ENCODE measurements around the gene C12orf76.

- TF ChIP-seq CTCF (IDR thresholded peaks at IDR 0.05) (no peak), TAF1 (IDR thresholded peaks at IDR 0.05; ENCODE audit: borderline replicate concordance, low read depth, low read length) (no peak), EP300 (IDR thresholded peaks at IDR 0.05; ENCODE audit: borderline replicate concordance in 1 of 2, low read depth in 1 of 2, low read length in 1 of 2) (no peak), RCOR1 (IDR thresholded peaks at IDR 0.05; ENCODE audit: low read length) (no peak), YY1 (IDR thresholded peaks at IDR 0.05; ENCODE audit: low read depth) (no peak), EZH2phosphoT487 (IDR thresholded peaks at IDR 0.05; ENCODE audit: borderline replicate concordance, low read depth) (no peak), MXI1 (IDR thresholded peaks at IDR 0.05; ENCODE audit: low read depth, low read length) (no peak), JUND (IDR thresholded peaks at IDR 0.05) (no peak), RAD21 (IDR thresholded peaks at IDR 0.05; ENCODE audit: low read length) (no peak), POLR2AphosphoS5 (IDR thresholded peaks at IDR 0.05; ENCODE audit: low read depth, low read length) (no peak)
- TF ChIP-seq, protein P1, sequence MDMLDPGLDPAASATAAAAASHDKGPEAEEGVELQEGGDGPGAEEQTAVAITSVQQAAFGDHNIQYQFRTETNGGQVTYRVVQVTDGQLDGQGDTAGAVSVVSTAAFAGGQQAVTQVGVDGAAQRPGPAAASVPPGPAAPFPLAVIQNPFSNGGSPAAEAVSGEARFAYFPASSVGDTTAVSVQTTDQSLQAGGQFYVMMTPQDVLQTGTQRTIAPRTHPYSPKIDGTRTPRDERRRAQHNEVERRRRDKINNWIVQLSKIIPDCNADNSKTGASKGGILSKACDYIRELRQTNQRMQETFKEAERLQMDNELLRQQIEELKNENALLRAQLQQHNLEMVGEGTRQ (IDR thresholded peaks at IDR 0.05; ENCODE audit: borderline replicate concordance, low read depth, low read length) = no peak
- TF ChIP-seq, protein P2, sequence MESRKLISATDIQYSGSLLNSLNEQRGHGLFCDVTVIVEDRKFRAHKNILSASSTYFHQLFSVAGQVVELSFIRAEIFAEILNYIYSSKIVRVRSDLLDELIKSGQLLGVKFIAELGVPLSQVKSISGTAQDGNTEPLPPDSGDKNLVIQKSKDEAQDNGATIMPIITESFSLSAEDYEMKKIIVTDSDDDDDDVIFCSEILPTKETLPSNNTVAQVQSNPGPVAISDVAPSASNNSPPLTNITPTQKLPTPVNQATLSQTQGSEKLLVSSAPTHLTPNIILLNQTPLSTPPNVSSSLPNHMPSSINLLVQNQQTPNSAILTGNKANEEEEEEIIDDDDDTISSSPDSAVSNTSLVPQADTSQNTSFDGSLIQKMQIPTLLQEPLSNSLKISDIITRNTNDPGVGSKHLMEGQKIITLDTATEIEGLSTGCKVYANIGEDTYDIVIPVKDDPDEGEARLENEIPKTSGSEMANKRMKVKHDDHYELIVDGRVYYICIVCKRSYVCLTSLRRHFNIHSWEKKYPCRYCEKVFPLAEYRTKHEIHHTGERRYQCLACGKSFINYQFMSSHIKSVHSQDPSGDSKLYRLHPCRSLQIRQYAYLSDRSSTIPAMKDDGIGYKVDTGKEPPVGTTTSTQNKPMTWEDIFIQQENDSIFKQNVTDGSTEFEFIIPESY (IDR thresholded peaks at IDR 0.05; ENCODE audit: borderline replicate concordance, low read depth) = no peak
Observed at GRCh38 chr12:110028323-110028722, 20.0 kb downstream of the C12orf76 start.
